Central memory CD8-positive, alpha-beta T cell (primary cell): ENCODE measurements around the gene CREBRF.
"Not testable (repeated sequence)": the region's sequence is repeated elsewhere in the genome, so short reads cannot be mapped to it uniquely, and the experiment has no call there.

Experiments used
- ATAC-seq: fragments of 150-1000 bp; cut with Tn5 transposase; replicated peaks from 2 replicates; pipeline ENCODE4 v1.10.0; 2022; ENCODE audit warnings: mild to moderate bottlenecking, moderate FRiP score, moderate number of reproducible peaks; ENCODE audit not compliant: poor library complexity, severe bottlenecking; ENCODE audit errors: extremely low read depth
- DNase-seq, 2 donors: peaks; one replicate each; pipeline ENCODE4 v3.0.0; 2021; ENCODE audit warnings: low spot score in 2 of 2
- H3K27ac Mint-ChIP-seq: one replicate; pipeline ENCODE4 v1.8.0; 2022; ENCODE audit warnings: low read depth, mild to moderate bottlenecking, moderate library complexity, mixed read lengths
- H3K27me3 Mint-ChIP-seq: one replicate; pipeline ENCODE4 v1.8.0; 2022; ENCODE audit warnings: mixed read lengths
- H3K36me3 Mint-ChIP-seq: one replicate; pipeline ENCODE4 v1.8.0; 2022; ENCODE audit warnings: mild to moderate bottlenecking, moderate library complexity, mixed read lengths; ENCODE audit not compliant: insufficient read depth
- H3K4me1 Mint-ChIP-seq: one replicate; pipeline ENCODE4 v1.8.0; 2022; ENCODE audit warnings: mixed read lengths
- H3K4me3 Mint-ChIP-seq: one replicate; pipeline ENCODE4 v1.8.0; 2022; ENCODE audit warnings: mild to moderate bottlenecking, moderate library complexity, mixed read lengths
- H3K9me3 Mint-ChIP-seq: one replicate; pipeline ENCODE4 v1.8.0; 2022; ENCODE audit warnings: mixed read lengths

The CREBRF gene, protein sequence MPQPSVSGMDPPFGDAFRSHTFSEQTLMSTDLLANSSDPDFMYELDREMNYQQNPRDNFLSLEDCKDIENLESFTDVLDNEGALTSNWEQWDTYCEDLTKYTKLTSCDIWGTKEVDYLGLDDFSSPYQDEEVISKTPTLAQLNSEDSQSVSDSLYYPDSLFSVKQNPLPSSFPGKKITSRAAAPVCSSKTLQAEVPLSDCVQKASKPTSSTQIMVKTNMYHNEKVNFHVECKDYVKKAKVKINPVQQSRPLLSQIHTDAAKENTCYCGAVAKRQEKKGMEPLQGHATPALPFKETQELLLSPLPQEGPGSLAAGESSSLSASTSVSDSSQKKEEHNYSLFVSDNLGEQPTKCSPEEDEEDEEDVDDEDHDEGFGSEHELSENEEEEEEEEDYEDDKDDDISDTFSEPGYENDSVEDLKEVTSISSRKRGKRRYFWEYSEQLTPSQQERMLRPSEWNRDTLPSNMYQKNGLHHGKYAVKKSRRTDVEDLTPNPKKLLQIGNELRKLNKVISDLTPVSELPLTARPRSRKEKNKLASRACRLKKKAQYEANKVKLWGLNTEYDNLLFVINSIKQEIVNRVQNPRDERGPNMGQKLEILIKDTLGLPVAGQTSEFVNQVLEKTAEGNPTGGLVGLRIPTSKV

DNA sequence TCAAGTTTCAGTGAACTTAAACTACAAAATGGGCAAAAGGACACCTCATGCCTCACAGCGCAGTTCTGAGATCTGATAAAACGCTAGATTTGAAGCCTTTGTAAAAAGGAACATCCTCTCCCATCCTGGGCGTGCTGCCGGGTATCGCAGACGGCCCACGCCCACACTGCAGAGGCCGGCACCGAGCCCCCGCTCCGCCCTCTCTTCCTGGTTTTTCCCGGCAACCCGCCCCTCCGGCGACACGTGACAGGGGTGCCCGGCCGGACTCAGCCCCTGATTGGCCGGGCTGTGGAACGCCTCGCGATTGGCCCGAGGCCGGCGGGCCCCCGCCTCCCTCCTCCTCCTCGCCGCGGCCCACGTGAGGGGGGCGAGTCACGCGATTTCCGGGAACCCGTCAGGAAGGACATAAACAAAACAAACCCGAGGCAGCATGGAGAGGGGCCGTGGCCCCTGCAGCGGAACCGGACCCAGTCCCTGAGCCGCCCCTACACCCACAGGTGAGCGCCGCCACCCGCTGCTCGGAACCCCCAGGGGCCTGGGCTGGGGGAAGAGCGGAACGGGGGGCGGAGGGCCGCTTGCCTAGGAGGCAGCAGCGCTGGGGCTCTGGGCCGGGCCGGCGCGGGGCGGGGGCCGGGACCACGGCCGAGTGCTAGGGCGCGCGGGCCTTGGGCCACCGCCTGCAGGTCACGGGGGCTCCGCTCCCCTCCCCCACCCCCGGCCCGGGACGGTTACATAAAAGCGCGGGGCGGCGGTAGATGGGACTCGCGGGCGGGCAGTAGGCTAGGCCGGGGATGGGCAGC lies at the start of gene CREBRF:
Gene CREBRF (plus strand): TSS at position 370 of the 800 bp plus-strand sequence. CDS start 24,424 bp downstream, outside the sequence.
- Mint-ChIP-seq H3K4me1 (peaks cover 19% of the 10 kb centered on the region), H3K27me3 (peaks cover 12% of the 10 kb centered on the region)

DNA sequence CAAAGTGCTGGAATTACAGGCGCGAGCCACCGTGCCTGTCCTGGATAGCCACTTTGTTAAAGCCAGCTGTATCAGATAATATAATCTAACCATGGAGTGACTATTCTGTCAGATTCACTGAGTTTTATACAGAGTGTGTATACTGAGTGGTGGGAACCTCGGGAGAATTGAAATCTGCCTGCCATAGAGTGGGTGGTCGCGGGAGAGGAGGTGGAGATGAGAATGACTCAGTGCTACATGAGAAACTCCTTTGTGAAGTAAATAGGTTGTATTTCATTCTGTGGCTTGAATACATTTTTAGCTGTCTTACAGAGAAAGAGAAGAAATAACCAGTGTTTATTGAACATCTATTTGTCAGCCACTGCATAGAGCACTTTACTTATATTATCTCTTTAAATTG lies 46.1 kb upstream of the CREBRF start:
- Mint-ChIP-seq H3K27me3 (no peaks in the 10 kb centered on the region), H3K36me3 (peaks cover 13% of the 10 kb centered on the region), H3K9me3 (no peaks in the 10 kb centered on the region), H3K27ac (peak overlapping the region; percentile 33), H3K4me3 (no peak overlapping the region), H3K4me1 (peaks cover 61% of the 10 kb centered on the region)
- no peak for ATAC-seq
- DNase-seq: no peak

More for the DNA sequence above, at the start of gene CREBRF:
- Mint-ChIP-seq H3K4me3 (peak within 1 kb of the TSS; percentile 87), H3K27ac (peak within 1 kb of the TSS; percentile 82), H3K36me3 (peaks cover 17% of the 10 kb centered on the region), H3K9me3 (no peaks in the 10 kb centered on the region)
- DNase-seq: peak; percentile 97
- peak; percentile 69 for ATAC-seq

DNA sequence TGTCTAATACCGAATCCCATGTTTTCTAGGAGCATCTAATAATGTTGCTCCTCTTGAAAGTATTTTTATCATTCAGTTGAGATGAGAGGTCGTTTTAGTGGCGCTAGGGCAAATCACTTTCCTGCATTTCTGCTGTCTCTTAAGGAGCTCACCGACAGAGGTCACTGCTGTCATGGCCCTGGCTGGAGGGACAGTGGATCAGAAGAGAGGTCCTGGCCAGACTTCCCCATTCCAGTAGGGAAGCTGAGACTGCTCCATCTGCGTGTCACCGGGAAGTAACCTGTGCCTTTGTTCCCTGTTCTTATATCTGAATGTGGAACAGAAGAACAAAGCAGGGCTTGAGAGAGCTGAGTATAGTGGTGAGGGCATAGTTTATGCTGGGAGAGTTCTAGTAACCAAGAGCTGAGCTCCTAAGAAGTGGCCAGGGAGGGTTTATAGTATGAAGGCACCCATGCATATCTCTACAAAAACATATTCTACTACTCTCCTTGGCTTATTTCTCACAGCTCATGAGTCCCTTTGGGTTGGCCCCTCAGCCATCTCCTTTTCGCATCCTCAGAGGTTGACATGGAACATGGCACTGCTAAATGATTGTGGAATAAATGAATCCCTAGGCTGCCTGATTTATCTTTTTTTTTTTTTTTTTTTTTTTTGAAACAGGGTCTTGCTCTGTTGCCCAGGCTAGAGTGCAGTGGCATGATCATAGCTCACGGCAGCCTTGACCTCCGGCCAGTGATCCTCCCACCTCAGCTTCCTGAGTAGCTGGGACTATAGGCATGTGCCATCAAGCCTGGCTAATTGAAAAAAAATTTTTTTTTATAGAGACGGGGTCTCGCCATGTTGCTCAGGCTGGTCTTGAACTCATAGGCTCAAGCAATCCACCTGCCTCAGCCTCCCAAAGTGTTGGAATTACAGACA lies 45.3 kb upstream of the CREBRF start:
- Mint-ChIP-seq H3K4me3 (no peak overlapping the region), H3K27ac (peak overlapping the region; percentile 33), H3K9me3 (no peaks in the 10 kb centered on the region), H3K4me1 (peaks cover 55% of the 10 kb centered on the region), H3K27me3 (no peaks in the 10 kb centered on the region), H3K36me3 (peaks cover 11% of the 10 kb centered on the region)
- no peak for ATAC-seq
- DNase-seq: no peak

DNA sequence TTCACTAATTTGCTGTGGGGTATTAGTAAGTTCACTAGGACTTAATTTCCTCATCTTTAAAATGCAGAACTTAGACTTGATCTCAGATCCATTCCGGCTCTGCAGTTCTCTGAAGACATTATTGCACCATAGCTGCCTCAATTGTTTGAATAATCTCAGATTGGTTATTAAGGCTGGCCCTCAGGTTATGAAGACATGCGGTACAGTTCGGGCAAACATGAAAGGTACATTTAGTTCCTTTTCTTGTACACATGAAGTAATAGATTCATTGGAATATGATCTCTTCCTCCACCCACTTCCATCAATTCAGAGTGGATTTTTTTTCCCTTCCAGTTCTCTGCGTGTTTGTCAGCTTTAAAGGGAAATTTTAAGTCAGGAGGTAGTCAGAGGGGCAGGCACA lies 44.6 kb upstream of the CREBRF start:
- ATAC-seq: no peak
- Mint-ChIP-seq H3K27ac (no peak overlapping the region), H3K4me1 (peaks cover 58% of the 10 kb centered on the region), H3K4me3 (no peak overlapping the region), H3K27me3 (no peaks in the 10 kb centered on the region), H3K9me3 (no peaks in the 10 kb centered on the region), H3K36me3 (peaks cover 11% of the 10 kb centered on the region)
- no peak for DNase-seq

DNA sequence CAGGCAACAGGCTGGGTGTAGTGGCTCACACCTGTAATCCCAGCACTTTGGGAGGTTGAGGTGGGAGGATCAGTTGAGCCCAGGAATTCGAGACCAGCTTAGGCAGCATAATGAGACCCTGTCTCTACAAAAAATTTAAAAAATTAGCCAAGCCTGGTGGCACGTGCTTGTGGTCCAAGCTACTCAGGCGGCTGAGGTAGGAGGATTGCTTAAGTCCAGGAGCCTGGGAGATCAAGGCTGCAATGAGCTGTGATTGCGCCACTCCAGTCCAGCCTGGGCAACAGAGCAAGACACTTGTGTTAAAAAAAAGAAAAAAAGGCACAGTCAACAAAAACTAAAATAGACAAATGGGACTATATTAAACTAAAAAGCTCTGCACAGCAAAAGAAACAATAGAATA lies 43.3 kb upstream of the CREBRF start:
- Mint-ChIP-seq H3K9me3 (no peaks in the 10 kb centered on the region), H3K4me1 (peaks cover 54% of the 10 kb centered on the region), H3K36me3 (peaks cover 11% of the 10 kb centered on the region), H3K4me3 (no peak overlapping the region), H3K27me3 (no peaks in the 10 kb centered on the region), H3K27ac (peak overlapping the region; percentile 32)
- no peak for ATAC-seq
- DNase-seq: no peak

DNA sequence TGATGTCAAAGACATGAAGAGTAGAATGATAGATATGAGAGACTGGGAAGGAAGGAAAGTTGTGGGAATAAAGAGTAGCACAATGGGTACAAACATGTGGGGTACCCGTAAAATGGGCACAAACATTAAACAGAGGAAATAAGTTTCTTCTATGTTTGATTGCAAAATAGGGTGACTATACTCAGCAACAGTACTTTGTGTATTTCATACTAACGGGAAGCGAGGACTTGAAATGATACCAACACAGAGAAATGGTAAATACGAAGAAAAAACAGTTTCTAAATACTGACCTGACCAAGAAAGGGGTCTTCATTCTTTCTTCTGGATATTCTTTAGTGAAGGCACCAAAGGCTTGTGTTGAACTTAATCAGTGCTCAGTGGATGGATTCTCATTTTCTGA lies 41.5 kb upstream of the CREBRF start:
- ATAC-seq (no peak), DNase-seq (no peak)
- Mint-ChIP-seq H3K9me3 (no peaks in the 10 kb centered on the region), H3K4me1 (peaks cover 61% of the 10 kb centered on the region), H3K27ac (peak overlapping the region; percentile 32), H3K4me3 (no peak overlapping the region), H3K27me3 (no peaks in the 10 kb centered on the region), H3K36me3 (peaks cover 11% of the 10 kb centered on the region)

DNA sequence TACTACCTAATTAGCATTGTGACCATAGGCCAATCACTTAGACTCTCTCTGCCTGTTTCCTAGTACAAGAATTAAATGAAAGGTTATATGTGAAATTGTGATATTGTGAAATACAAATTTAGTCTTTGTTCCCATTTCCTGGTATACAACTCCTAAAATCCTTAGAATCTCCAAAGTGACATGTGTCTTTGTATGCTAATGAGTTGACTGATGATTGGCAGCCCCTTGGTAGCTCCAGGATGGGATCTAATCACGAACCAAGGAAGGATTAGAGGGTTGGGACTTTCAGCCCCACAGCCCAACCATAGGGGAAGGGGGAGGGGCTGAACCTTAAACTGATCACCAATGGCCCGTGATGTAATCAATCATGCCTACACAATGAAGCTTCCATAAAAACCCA lies 41.0 kb upstream of the CREBRF start:
- Mint-ChIP-seq H3K36me3 (peaks cover 14% of the 10 kb centered on the region), H3K4me3 (no peak overlapping the region), H3K9me3 (no peaks in the 10 kb centered on the region), H3K27me3 (no peaks in the 10 kb centered on the region), H3K27ac (no peak overlapping the region), H3K4me1 (peaks cover 61% of the 10 kb centered on the region)
- DNase-seq (no peak), ATAC-seq (no peak)

DNA sequence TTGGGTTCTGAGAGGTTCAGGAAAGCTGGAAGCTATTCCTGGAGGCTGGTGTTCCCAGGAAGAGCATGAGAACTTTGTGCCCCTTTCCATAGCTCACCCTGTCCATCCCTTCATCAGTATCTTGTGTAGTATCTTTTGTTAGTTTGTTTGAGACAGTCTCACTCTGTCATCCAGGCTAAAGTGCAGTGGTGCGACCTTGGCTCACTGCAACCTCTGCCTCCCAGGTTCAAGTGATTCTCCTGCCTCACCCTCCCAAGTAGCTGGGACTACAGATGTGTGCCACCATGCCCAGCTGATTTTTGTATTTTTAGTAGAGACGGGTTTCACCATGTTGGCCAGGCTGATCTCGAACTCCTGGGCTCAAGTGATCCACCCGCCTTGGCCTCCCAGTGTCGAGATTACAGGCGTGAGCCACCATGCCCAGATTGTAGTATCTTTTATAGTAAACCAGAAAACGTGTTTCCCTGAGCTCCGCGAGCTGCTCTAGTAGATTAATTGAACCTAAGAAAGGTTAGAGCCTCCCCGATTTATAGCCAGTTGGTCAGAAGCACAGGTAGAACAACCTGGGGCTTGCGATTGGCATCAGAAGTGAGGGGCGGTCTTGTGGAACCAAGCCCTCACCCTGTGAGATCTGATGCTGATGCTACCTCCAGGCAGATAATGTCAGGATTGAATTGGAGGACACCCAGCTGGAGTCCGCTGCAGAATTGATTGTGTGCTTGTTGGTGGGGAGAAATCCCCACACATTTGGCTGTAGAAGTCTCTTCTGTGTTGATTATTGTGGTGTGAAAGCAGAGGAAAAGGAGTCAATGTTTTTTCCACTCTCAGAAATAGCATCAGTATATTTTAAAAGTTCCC lies 40.3 kb upstream of the CREBRF start:
- ATAC-seq (no peak), DNase-seq (no peak)
- Mint-ChIP-seq H3K27me3 (no peaks in the 10 kb centered on the region), H3K4me1 (peaks cover 56% of the 10 kb centered on the region), H3K27ac (peak overlapping the region; percentile 72), H3K9me3 (no peaks in the 10 kb centered on the region), H3K36me3 (peaks cover 12% of the 10 kb centered on the region), H3K4me3 (no peak overlapping the region)

DNA sequence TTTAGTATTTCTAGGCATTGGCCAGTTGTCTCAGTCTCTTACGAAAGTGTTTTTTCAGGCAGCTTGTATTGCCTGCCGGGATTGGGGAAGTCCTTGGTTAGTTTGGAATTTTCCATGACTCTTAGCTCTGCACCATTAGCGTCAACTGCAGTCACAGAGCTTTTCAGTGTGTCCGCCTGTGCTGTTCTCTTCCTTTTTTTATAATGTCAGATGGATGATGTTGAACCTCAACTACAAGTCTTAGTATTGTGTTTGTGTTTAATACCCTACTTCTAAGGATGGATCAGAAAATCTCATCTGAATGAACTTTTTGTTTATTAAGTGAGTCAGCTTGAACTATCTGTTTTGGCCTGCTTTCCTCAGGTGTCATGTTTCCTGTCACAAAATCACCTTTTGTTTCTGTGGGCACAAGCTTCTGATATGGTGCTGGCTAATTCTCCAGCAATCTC lies 39.5 kb upstream of the CREBRF start:
- H3K36me3 Mint-ChIP-seq: peaks cover 16% of the 10 kb centered on the region
- no peaks in the 10 kb centered on the region for H3K27me3 Mint-ChIP-seq
- peak overlapping the region; percentile 72 for H3K27ac Mint-ChIP-seq
- H3K4me1 Mint-ChIP-seq: peaks cover 50% of the 10 kb centered on the region
- DNase-seq (no peak), ATAC-seq (no peak)
- H3K4me3 Mint-ChIP-seq: no peak overlapping the region
- no peaks in the 10 kb centered on the region for H3K9me3 Mint-ChIP-seq

DNA sequence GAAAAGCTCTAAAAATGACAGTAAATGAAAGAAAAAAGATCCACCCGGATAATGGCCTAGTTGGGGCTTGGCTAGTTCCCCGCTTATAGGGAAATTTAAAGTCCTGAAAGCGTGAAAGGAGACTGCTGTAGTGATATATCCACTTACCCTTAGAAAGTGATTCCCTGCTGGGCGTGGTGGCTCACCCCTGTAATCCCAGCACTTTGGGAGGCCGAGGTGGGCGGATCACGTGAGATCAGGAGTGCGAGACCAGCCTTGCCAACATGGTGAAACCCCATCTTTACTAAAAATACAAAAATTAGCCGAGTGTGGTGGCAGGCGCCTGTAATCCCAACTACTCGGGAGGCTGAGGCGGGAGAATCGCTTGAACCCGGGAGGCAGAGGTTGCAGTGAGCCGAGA lies 39.1 kb upstream of the CREBRF start:
- H3K9me3 Mint-ChIP-seq, ATAC-seq, DNase-seq, H3K27me3 Mint-ChIP-seq, H3K4me3 Mint-ChIP-seq: not testable (repeated sequence)
- H3K4me1 Mint-ChIP-seq: peaks cover 46% of the 10 kb centered on the region
- peak overlapping the region; percentile 72 for H3K27ac Mint-ChIP-seq
- peaks cover 16% of the 10 kb centered on the region for H3K36me3 Mint-ChIP-seq

DNA sequence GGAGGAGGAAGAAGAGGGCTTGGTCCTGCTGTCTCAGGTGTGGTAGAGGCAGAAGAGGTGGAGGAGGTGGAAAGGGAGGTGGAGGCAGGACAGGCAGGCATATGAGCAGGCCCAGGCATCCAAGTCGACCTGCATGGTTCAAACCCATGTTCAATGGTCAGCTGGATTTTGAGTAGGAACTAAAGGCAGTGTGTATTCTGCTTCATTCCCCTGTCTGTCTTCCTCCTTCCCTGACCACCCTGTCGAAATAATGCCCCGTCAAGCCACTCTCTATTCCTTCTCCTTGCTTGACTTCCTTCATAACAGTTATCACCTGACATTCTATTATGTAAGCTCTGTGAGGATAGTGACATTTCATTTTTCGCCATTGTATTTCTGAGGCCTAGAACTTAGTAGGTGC lies 37.8 kb upstream of the CREBRF start:
- DNase-seq: no peak
- H3K4me3 Mint-ChIP-seq: no peak overlapping the region
- no peaks in the 10 kb centered on the region for H3K9me3 Mint-ChIP-seq
- peaks cover 42% of the 10 kb centered on the region for H3K4me1 Mint-ChIP-seq
- H3K27ac Mint-ChIP-seq: peak overlapping the region; percentile 73
- no peak for ATAC-seq
- H3K36me3 Mint-ChIP-seq: peaks cover 19% of the 10 kb centered on the region
- no peaks in the 10 kb centered on the region for H3K27me3 Mint-ChIP-seq
